Activated CD4-positive, CD25-positive, alpha-beta regulatory T cell treated with anti-CD3 and anti-CD28 coated beads, Interleukin-2, amount 50 U/mL, for 16 hours (primary cell): ENCODE data around the gene TMEM80.
A peak's percentile ranks its signal among the peaks of the same experiment; 100 is the strongest.
"Not testable (repeated sequence)": the region's sequence is repeated elsewhere in the genome, so short reads cannot be mapped to it uniquely, and the experiment has no call there.

Experiments
- DNase-seq: peaks from one replicate; pipeline ENCODE4 v3.0.0-alpha.2; 2020; ENCODE audit warnings: low read depth, low spot score

Gene TMEM80

GRCh38 chr11:679271-680207 is 16.1 kb upstream of the TMEM80 start:
- no peak for DNase-seq

DNA sequence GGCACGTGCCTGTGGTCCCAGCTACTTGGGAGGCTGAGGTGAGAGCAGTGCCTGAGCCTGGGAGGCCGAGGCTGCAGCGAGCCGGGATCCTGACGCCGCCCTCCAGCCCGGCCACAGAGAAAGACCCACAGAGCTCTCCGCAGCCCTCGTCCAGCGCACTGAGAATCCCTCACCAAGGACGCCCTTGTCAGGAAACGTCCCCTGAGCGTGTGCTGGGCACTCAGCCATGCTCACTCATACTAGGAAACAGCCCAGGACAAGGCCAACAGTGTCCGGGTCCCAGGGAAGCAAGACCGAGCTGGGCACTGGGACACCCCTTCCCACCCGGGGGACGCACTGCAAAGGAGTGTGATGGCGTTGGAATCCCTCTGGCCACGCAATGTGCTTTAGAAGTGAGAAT is 15.1 kb upstream of the TMEM80 start:
- no peak for DNase-seq

GRCh38 chr11:680970-681369 is 14.6 kb upstream of the TMEM80 start:
- no peak for DNase-seq

DNA sequence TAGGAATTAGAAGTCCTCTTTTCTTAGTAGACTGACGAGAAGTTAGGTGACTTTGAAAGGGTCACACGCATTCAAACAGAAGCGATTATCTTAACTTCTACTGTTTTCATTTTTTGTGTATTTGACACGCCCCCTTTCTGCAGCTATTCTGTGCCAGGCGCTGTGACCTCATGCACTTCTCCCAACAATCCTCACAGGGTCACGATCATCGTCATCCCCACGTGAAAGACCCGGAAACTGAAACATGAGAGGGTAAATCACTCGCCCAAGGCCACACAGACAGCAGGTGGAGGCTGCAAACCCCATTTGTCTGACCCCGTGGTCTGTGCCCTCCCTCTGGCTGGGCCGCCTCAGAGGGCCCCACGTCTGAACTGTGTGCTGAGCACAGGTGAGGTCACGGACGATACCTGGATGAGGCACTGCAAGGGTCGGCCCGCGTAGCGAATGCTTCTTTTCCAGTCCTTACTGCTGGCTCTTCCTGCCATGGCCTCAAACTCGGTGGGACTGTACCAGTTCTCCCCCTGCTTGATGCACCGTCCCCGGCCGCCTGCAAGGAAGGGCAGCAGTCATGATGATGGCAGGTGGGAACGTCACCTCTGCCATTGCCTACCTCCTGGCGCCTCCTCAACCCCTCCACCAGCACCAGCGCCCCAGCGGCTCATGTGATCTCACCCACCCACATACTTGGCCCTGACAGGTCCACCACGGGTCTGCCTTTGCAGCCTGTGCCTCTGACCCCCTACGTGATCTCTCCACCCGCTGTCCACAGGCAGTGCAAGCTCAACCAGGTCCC is 9.0 kb upstream of the TMEM80 start:
- no peak for DNase-seq

DNA sequence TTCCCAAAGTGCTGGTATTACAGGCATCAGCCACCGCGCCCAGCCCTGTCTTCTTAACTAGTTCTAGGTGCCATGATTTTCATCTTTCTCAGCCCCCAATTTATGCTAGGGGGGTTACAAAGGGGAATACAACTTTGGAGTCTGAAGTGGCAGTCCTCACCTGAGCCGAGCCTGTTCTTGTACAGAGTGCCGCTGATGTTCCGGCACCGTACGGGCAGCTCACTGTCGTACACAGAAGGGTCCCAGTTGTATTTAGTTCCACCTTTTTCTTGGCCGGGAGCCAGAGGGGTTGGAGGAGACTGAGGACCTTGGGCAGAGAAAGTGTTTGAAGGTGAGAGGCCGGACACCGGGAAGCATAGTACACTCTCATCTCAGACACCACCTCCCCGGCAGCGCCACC is 7.9 kb upstream of the TMEM80 start:
- DNase-seq, result no peak

DNA sequence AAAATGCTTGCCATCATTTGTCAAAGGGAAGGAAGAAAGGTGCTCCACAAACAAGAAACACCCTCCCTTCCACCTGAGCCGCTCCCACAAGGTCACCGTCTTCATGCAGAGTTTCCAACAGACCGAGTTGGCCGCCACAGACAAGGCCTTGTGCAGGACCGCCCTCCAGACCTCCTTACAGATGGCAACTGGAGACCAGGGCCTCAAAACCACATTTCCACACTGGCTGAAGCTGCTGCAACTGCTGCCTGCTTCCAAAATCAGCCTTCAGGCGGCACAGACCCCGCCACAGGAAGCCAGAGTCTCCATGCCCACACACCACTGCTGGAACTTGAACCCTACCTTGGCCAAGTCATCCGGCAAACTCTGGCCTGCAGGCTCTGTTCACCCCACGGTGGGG is 6.9 kb upstream of the TMEM80 start:
- DNase-seq, result no peak

GRCh38 chr11:689625-690024 is 6.0 kb upstream of the TMEM80 start:
- DNase-seq, result no peak

- DNase-seq, result not testable (repeated sequence)
Observed at GRCh38 chr11:690244-690643, 5.4 kb upstream of the TMEM80 start.

GRCh38 chr11:690738-691633 is 4.6 kb upstream of the TMEM80 start:
- no peak for DNase-seq

GRCh38 chr11:691710-692590 is 3.7 kb upstream of the TMEM80 start:
- no peak for DNase-seq

- no peak for DNase-seq
Observed at GRCh38 chr11:692824-693414, 2.7 kb upstream of the TMEM80 start.

- no peak for DNase-seq
Observed at GRCh38 chr11:693415-693831, 2.2 kb upstream of the TMEM80 start.

- DNase-seq, result no peak
Observed at GRCh38 chr11:693887-694562, 1.6 kb upstream of the TMEM80 start.

DNA sequence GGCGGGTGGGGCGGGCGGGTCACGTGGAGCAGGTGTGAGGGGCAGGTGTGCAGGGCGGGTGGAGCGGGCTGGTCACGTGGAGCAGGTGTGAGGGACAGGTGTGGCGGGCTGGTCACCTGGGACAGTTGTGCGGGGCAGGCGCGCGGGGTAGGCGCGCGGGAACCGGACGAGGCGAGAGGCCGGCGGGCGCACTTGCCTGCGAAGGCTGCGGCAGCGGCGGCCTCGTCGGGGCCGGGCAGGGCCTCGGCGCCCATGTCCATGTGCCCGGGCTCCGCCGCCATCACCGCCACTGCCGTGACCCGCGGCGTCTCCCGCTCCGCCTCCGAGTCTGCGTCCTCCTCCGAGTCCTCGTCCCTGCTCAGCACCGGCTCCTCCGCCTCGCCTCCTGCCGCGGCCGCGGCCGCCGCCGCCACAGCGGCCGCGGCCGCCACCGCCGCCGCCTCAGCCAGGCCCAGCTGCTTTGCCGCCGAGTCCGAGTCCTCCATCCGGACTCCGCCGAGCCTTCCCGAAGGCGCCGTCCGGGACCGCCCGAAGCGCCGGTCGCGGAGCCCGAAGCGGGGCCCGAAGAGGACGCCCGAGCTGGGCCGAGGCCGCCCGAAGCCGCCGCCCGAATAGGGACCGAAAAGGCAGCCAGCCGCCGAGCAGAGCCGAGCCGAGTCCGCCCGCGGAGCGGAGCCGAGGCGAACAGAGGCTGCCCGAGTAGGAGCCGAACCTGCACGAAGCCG is 891 bp upstream of the TMEM80 start, which contains the start of gene DEAF1:
Gene DEAF1, minus strand, starts transcription at position 660 of the 725 bp plus-strand sequence. Its CDS starts 175 bp downstream, at position 485.
- peak; percentile 97 for DNase-seq

GRCh38 chr11:695288-695537 is 403 bp upstream of the TMEM80 start:
- no peak for DNase-seq

GRCh38 chr11:696955-697491 is 1.4 kb downstream of the TMEM80 start:
- no peak for DNase-seq

- DNase-seq, result no peak
Observed at GRCh38 chr11:697811-698311, 2.2 kb downstream of the TMEM80 start.

DNA sequence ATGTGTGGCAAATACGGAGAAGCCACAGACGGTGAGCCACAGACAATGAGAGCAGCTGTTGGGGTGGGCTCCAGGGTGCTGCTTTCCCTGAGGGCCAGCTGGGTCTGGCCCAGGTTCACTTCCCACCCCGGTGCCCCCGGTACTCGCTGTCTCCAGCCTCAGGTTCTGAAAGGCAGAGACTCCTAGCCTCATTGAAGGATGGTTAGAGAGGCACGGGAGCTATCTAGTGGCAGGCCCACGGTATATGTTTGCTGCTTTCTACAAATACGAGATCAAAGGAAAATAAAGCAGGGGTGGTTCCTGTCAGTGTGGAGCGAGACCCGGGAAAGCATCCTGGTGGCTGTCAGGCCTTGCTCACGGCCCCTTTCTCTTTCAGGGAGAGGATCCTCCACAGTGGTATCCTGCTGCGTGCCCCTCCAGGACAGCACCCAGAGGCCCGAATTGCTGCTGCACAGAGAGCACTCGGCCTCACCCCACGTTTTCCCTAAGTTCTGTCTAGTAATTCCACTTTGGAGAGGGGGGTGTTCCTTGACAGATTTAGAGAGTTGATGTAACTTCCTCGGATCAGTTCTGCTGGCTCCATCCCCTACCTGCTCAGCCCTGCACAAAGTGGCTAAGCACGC is 3.0 kb downstream of the TMEM80 start:
- no peak for DNase-seq
